Effector memory CD8-positive, alpha-beta T cell (primary cell): Measurements from ENCODE around the gene SCTR.

Experiments used
- ATAC-seq: fragments of 150-1000 bp; cut with Tn5 transposase; replicated peaks from 2 replicates; pipeline ENCODE4 v1.10.0; 2021; ENCODE audit warnings: mild to moderate bottlenecking, moderate library complexity
- DNase-seq, 3 experiments: peaks; one replicate each; pipeline ENCODE4 v3.0.0; 2021
- H3K27ac Mint-ChIP-seq, 2 donors: one replicate each; pipeline ENCODE4 v1.8.0; 2022; ENCODE audit warnings: mild to moderate bottlenecking in 2 of 2, mixed read lengths in 2 of 2, moderate library complexity in 2 of 2
- H3K27me3 Mint-ChIP-seq, 2 donors: one replicate each; pipeline ENCODE4 v1.8.0; 2022; ENCODE audit warnings: mixed read lengths in 2 of 2
- H3K36me3 Mint-ChIP-seq: one replicate; pipeline ENCODE4 v1.8.0; 2022; ENCODE audit warnings: mild to moderate bottlenecking, moderate library complexity, mixed read lengths; ENCODE audit not compliant: insufficient read depth
- H3K4me1 Mint-ChIP-seq, 2 donors: one replicate each; pipeline ENCODE4 v1.8.0; 2022; ENCODE audit warnings: low read depth in 2 of 2, mixed read lengths in 2 of 2
- H3K4me3 Mint-ChIP-seq, 2 donors: one replicate each; pipeline ENCODE4 v1.8.0; 2022; ENCODE audit warnings: mild to moderate bottlenecking in 2 of 2, mixed read lengths in 2 of 2, moderate library complexity in 2 of 2
- H3K9me3 Mint-ChIP-seq, 2 donors: one replicate each; pipeline ENCODE4 v1.8.0; 2022; ENCODE audit warnings: mixed read lengths in 2 of 2

The SCTR gene

DNA sequence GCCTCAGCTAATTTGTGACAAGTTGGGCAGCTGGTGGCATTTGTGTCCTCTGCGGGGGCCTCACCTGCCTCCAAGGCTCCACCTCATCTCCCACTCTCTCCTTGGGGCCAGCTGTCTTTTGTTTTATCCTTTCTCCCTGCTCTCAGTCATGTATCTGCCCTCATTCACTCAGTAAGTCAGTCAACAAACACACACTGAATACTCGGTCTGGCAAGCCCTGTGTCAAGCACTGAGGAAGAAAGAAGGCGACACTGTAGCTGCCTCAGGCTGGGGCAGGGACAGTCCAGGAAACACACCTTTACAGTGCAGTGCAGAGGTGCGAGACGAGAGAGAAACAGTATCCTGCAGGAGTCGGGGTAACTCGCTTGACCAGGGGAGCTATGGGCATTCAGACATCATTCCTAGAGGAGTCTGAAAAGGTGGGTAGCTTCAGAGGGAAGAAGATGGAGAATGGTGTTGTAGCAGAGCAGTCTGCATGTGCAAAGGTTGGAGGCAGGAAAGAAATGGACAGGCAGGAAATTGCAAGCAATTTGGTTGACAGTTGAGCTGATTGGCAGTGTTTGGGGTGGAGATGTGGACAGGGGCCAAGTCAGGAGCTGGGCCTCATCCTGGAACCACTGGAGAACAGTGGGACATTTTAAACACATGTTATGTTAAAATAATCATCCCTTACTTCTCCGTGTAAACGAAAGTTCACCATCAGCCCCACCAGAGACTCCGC lies 34.9 kb downstream of the SCTR start:
- no peak for DNase-seq
- Mint-ChIP-seq H3K4me1 (no peaks in the 10 kb centered on the region), H3K27me3 (peaks cover 17 to 47% of the 10 kb centered on the region in 2 donors), H3K27ac (no peak overlapping the region), H3K4me3 (no peak overlapping the region), H3K9me3 (no peaks in the 10 kb centered on the region), H3K36me3 (no peaks in the 10 kb centered on the region)
- ATAC-seq: no peak

DNA sequence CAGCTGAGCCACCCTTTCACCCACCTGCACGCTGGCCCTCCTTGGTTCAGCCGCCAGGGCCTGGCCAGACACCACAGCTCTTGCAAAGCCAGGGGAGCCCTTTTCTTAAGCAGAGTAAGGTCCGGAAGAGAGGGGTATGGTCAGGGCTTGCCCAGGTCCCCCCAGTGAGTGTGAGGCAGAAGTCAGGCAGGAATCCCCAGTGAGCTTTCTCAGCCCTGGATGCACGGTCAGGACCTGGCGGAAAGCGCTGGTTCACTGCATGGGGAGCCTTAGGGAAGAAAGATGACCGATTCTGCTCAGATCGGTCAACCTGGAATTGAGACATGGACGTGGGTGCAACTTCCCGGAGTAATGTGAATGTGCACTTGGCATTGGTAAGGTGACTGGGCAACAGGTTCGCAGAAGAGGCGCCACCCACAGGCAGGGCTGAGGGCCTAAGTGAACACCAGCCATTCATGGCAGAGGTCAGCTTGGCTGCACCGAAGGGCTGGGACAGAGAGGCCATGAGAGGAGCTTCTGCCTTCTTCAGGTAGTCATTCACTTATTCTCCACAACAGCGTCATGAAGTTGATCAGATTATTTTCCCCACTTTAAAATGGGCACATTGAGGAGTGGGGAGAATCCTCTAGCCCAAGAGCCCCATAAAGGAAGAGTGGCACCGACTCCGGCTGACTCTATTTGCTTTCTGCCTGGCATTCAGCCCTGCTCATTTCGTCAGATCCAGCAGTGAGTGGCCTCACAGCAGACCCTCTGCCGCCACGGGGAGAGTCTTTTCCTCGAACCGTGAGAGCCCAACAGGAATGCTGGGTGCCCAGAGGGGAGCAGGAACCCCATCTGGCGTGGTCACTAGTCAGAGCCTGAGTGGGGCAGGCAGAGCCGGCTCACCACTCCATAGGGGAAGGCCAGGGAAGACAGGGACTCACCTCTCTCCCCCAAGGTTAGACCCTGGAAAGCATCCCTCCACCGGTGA lies 35.8 kb downstream of the SCTR start:
- Mint-ChIP-seq H3K27me3 (peaks cover 26 to 54% of the 10 kb centered on the region in 2 donors), H3K27ac (no peak overlapping the region), H3K36me3 (no peaks in the 10 kb centered on the region), H3K4me1 (no peaks in the 10 kb centered on the region), H3K9me3 (no peaks in the 10 kb centered on the region), H3K4me3 (no peak overlapping the region)
- ATAC-seq: no peak
- DNase-seq: no peak

DNA sequence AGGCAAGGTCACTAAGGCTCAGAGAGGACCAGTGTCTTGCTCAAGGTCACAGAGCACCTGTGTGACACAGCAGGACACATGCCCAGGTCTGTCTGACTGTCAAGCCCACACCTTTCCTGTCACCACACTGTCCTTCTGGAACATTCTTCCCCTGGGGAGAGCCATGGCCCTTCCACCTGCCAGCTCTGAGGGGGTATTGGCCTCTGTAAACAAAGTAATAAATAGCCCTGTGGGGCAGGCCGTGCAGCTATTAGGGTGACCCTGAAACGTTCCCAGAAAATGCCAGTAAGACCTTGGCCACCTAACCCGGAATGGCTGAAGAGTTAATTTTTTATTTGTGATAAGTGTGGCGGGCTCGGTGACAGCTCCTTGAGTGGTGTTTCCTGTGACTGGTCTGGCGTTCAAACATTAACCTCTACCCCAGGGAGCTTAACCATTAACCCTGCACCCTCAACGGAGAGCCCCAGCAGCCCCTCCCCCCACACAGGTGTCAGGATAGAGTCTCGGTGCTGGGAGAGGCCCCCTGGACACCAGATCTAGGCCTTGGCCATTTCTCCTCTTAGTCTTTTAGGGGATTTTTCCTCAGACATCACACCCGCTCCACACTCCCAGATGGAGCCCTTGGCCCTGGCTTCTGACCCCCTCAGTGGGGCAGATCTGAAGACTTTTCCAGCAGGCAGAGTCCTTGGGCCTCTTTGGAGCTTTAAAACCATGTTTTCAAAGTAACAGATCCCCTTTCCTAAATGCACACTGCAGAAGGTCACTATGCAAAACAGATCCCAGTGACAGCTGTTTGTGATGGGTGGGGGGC lies 36.6 kb downstream of the SCTR start:
- ATAC-seq (no peak), DNase-seq (no peak)
- Mint-ChIP-seq H3K36me3 (no peaks in the 10 kb centered on the region), H3K27me3 (peaks cover 26 to 62% of the 10 kb centered on the region in 2 donors), H3K4me3 (no peak overlapping the region), H3K4me1 (no peaks in the 10 kb centered on the region), H3K9me3 (no peaks in the 10 kb centered on the region), H3K27ac (no peak overlapping the region)

DNA sequence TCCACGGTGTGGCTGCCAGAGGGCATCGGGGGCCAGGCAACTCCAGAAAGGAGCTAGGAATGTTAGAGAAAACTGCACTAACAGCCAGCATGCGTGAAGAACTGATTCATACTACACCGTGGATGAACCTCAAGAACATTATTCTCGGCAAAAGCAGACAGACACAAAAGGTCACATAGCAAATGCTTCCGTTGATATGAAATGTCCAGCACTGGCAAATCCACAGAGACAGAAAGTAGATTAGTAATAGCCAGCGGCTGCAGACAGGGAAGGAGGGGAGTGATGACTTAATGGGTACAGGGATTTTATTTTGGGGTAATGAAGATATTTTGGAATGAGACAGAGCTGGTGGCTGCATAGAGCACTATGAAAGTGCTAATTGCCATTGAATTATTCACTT lies 37.4 kb downstream of the SCTR start:
- DNase-seq (no peak), ATAC-seq (no peak)
- H3K4me1 Mint-ChIP-seq: no peaks in the 10 kb centered on the region
- peaks cover 26 to 67% of the 10 kb centered on the region in 2 donors for H3K27me3 Mint-ChIP-seq
- H3K36me3 Mint-ChIP-seq: no peaks in the 10 kb centered on the region
- no peak overlapping the region for H3K27ac Mint-ChIP-seq
- H3K4me3 Mint-ChIP-seq: no peak overlapping the region
- H3K9me3 Mint-ChIP-seq: no peaks in the 10 kb centered on the region

DNA sequence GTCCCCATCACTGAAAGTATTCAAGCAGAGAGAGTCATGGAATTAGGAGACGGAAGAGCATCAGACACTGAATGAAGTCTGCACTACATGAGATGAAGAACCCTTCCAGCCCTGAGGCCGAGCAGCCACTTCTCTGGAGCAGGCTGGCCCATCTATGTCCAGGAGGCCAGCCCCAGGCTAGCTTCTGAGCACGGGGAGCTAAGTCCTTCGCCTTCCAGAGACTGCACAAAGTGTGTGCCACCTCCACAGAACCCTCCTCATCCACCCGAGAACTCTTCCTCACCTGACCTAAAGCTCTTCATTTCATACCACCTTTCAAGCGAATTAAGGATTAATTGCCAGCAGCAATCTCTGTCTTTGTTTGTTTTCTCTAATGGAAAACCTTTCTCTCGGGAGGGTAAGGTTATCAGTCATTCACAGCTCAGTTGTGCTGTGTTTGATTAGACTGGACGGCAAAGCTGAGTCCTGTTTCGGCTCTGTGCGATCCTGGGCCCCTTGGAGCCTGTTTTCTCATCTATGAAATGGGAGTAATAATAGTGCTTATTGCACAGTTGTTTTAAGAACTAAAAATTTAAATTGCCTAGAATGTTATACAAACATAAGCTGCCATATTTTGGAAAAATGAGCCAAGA lies 38.0 kb downstream of the SCTR start:
- Mint-ChIP-seq H3K4me1 (no peaks in the 10 kb centered on the region), H3K27me3 (peaks cover 26 to 72% of the 10 kb centered on the region in 2 donors), H3K36me3 (no peaks in the 10 kb centered on the region), H3K9me3 (no peaks in the 10 kb centered on the region), H3K27ac (no peak overlapping the region), H3K4me3 (no peak overlapping the region)
- ATAC-seq: no peak
- DNase-seq: no peak

DNA sequence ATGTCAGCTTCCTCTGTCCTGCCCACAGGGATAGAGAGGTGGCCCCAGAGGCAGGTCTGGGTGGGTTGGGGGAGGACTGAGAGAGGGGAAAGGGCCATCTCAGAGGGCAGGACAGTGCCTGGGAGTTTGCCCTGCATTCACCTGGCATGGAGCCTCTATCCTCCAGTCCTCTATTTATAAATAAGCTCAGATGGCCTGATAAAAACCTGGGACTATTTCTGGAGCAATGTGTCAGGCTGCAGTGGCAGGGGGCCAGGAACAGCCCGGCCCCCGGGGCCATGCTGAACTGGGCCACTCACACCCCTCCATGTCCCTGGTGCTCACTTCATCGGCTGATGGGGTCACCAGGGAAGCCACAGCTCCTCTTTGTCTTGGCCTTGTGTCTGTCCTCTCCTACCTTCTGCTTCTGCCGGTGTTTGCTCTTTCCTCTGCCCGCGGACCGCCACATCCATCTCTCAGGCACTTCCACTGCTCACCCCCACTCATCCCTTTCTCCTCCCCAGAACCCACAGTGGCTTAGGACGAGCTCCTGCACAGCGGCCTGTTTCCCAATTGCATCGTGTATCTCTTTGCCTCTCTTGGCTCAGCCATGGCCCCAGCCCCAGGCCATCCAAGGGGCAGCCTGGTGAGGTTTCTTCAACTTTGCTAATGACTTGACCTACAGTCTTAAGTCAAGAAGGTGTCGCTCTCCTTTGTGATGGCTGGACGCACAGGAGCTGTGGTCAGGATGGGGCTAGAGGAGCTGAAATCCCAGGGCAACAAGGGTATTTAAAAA lies 38.8 kb downstream of the SCTR start:
- ATAC-seq (no peak), DNase-seq (no peak)
- no peaks in the 10 kb centered on the region for H3K9me3 Mint-ChIP-seq

DNA sequence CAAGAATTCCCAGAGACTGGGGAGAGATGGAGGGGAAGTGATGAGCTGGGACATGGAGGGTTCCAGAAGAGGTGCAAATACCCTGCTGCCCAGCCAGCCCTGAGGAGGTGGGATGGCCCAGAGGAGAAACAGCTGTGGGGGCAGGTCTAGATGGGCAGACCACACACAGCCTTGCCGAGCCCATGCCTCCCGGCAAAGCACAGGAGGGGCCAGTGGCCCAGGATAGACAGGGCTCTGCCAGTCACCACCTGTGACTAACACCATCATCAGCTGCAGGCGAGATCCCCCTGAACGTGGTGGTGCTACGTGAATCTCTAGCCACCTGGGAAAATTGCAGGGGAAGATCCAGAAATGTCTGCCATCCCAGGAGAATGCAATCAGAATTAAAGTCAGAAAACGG lies 39.4 kb downstream of the SCTR start:
- Mint-ChIP-seq H3K27me3 (peaks cover 15 to 74% of the 10 kb centered on the region in 2 donors), H3K4me3 (no peak overlapping the region), H3K27ac (no peak overlapping the region), H3K36me3 (no peaks in the 10 kb centered on the region), H3K4me1 (no peaks in the 10 kb centered on the region), H3K9me3 (no peaks in the 10 kb centered on the region)
- ATAC-seq: no peak
- DNase-seq: no peak

More for the DNA sequence above, 38.8 kb downstream of the SCTR start:
- no peaks in the 10 kb centered on the region for H3K4me1 Mint-ChIP-seq
- H3K27ac Mint-ChIP-seq: no peak overlapping the region
- peaks cover 19 to 72% of the 10 kb centered on the region in 2 donors for H3K27me3 Mint-ChIP-seq
- no peaks in the 10 kb centered on the region for H3K36me3 Mint-ChIP-seq
- H3K4me3 Mint-ChIP-seq: no peak overlapping the region

DNA sequence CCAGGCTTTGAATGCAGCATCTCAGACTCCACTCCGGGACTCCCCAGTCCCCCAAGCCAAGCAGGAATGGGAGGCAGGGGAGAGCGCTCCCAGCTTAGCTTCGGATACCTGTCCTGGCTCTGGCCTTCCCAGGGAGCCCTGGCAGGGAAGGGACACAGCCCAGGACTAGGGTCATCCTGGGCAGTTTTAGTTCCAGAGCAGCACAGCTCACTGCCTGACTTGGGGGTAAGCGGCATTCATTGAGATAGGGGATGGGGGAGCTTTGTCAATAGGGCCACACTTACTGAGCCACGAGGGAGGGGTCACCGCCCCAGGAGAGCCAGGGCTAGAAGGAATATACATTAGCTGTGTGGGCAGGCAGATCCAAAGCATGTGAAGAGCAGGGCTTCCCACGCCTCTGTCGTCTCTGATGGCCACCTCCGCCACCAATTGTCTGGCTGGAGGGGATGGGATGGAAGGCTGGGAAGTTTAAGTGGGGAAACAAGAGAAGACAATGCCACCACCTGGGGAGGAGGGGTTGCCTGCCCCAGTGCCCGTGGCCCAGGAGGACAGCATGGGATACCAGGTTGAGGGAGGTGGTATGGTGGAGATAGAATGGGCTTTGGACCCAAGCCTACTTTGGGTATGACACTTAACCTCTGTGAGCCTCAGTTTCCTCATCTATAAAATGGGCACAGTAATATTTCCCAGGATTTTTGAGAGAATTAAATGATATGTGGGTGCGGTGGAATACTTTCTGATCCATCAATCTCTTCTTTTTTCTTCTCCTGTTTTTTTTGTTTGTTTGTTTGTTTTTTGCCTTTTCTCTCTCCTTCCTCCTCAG lies 40.2 kb downstream of the SCTR start:
- Mint-ChIP-seq H3K9me3 (no peaks in the 10 kb centered on the region), H3K4me1 (no peaks in the 10 kb centered on the region), H3K27ac (no peak overlapping the region), H3K27me3 (peaks cover 15 to 80% of the 10 kb centered on the region in 2 donors), H3K36me3 (no peaks in the 10 kb centered on the region), H3K4me3 (no peak overlapping the region)
- DNase-seq: no peak
- no peak for ATAC-seq

DNA sequence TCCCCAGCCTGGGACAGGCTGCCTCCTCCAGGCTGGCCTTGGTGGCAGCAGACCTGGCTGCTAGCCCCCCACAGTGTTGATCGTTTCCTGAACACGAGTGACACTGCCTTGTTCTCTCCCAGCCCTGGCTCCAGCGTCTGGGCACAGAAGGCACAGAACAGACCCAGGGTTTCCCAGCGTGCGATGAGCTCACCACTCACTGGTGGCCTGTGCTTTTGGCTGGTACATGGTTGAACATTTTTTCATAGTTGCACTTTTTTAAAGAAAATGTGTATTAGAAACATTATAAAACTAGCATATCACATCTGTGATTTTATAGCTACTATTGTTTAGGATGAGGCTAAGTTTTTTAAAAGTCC lies 40.9 kb downstream of the SCTR start:
- Mint-ChIP-seq H3K36me3 (no peaks in the 10 kb centered on the region), H3K4me3 (no peak overlapping the region), H3K4me1 (no peaks in the 10 kb centered on the region), H3K27ac (no peak overlapping the region), H3K9me3 (no peaks in the 10 kb centered on the region), H3K27me3 (peaks cover 15 to 85% of the 10 kb centered on the region in 2 donors)
- ATAC-seq (no peak), DNase-seq (no peak)

DNA sequence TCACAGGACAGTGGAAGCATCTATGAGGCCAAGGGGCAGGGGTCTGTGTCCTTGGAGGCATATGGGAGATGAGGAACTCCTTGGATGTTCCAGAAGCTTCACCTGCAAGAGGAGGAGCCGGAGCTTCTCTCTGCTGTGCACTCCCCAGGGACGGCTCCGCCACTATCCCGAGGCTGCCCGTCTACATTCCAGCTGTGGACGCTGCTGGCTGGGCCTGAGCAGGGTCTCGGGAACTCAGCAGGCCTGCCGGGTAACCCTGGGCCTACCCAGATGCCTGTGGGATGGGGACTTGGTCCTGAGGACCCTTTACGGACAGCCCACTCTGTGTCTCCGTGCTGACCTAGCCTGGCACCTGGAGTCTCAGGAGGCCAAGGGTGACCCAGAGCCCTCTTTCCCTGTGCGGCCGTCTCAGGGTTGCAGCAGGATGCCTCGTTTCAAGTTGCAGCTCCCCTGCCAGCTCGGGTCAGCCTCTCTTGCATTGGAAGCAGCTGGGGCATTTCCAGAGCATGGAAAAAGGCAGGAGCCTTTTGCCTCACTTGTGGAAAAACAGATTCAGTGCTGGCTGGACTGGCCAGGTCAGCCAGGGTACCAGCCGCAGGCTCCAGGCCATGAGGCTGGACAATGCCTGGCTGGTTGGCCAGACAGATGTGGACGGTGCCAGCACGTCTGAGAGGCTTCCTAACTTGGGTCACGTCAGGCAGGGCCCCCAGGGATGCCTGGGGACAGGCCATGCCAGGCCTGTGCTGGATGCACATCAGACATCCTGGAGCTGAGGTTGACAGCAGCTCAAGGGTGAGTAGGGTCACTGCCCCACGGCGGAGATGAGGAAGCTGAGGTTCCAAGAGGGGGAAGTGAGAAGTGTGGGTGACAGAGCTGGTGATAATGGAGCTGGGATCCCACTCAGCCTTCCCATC lies 41.5 kb downstream of the SCTR start:
- Mint-ChIP-seq H3K4me3 (no peak overlapping the region), H3K27ac (no peak overlapping the region), H3K36me3 (no peaks in the 10 kb centered on the region), H3K4me1 (no peaks in the 10 kb centered on the region), H3K27me3 (peaks cover 15 to 85% of the 10 kb centered on the region in 2 donors), H3K9me3 (no peaks in the 10 kb centered on the region)
- DNase-seq (no peak), ATAC-seq (no peak)
